ENCODE measurements around the gene LPIN1.
"Not testable (repeated sequence)": the region's sequence is repeated elsewhere in the genome, so short reads cannot be mapped to it uniquely, and the experiment has no call there.

LPIN1 gene

GRCh38 chr2:11715987-11716652 is 30.3 kb upstream of the LPIN1 start:
- DNase-seq: no peak

GRCh38 chr2:11716689-11717321 is 29.6 kb upstream of the LPIN1 start:
- DNase-seq: no peak

GRCh38 chr2:11717623-11718022 is 28.8 kb upstream of the LPIN1 start:
- no peak for DNase-seq

- DNase-seq: no peak
Observed at GRCh38 chr2:11718606-11719005, 27.8 kb upstream of the LPIN1 start.

GRCh38 chr2:11719230-11719977 is 27.0 kb upstream of the LPIN1 start:
- DNase-seq: no peak

GRCh38 chr2:11720752-11721151 is 25.7 kb upstream of the LPIN1 start:
- no peak for DNase-seq

GRCh38 chr2:11722292-11723060 is 24.0 kb upstream of the LPIN1 start:
- DNase-seq: no peak

GRCh38 chr2:11723061-11723371 is 23.4 kb upstream of the LPIN1 start:
- DNase-seq: no peak

- DNase-seq: no peak
Observed at GRCh38 chr2:11724151-11724550, 22.3 kb upstream of the LPIN1 start.

GRCh38 chr2:11726384-11726783 is 20.0 kb upstream of the LPIN1 start:
- DNase-seq: no peak

GRCh38 chr2:11729362-11730212 is 16.8 kb upstream of the LPIN1 start:
- no peak for DNase-seq

GRCh38 chr2:11731214-11731984 is 15.0 kb upstream of the LPIN1 start:
- not testable (repeated sequence) for DNase-seq

GRCh38 chr2:11732587-11732986 is 13.8 kb upstream of the LPIN1 start:
- DNase-seq: no peak

GRCh38 chr2:11737852-11738251 is 8.6 kb upstream of the LPIN1 start:
- not testable (repeated sequence) for DNase-seq

GRCh38 chr2:11738589-11739436 is 7.6 kb upstream of the LPIN1 start:
- DNase-seq: peak; percentile 38

- no peak for DNase-seq
Observed at GRCh38 chr2:11740723-11741122, 5.7 kb upstream of the LPIN1 start.

- no peak for DNase-seq
Observed at GRCh38 chr2:11742317-11742701, 4.1 kb upstream of the LPIN1 start.

GRCh38 chr2:11742702-11743357 is 3.6 kb upstream of the LPIN1 start:
- no peak for DNase-seq

- no peak for DNase-seq
Observed at GRCh38 chr2:11743366-11743765, 3.1 kb upstream of the LPIN1 start.

Data from activated T-cell treated with anti-CD3 and anti-CD28 coated beads, Interleukin-2, amount 50 U/mL, for 1 hour (primary cell).